HUES48 (cell line): ENCODE results near the gene LZTS2.

Source experiments
- H3K27ac ChIP-seq: one replicate; pipeline ENCODE4 v1.7.0; 2013; ENCODE audit warnings: low read depth, low read length, inconsistent platforms
- H3K27me3 ChIP-seq: 2 replicates; pipeline ENCODE4 v1.6.1; 2013; ENCODE audit warnings: mild to moderate bottlenecking, low read length; ENCODE audit not compliant: control insufficient read depth, insufficient read depth
- H3K36me3 ChIP-seq: 2 replicates; pipeline ENCODE4 v1.6.1; 2013; ENCODE audit warnings: low read length; ENCODE audit not compliant: control insufficient read depth, insufficient read depth
- H3K4me1 ChIP-seq: 2 replicates; pipeline ENCODE4 v1.6.1; 2013; ENCODE audit warnings: mild to moderate bottlenecking, low read length; ENCODE audit not compliant: control insufficient read depth, insufficient read depth
- H3K4me3 ChIP-seq: 2 replicates; pipeline ENCODE4 v1.5.1; 2013; ENCODE audit warnings: mild to moderate bottlenecking, low read depth, low read length
- H3K9ac ChIP-seq: 2 replicates; pipeline ENCODE4 v1.6.1; 2013; ENCODE audit warnings: mild to moderate bottlenecking, low read depth, low read length, moderate library complexity
- H3K9me3 ChIP-seq: 2 replicates; pipeline ENCODE4 v1.6.1; 2013; ENCODE audit warnings: low read length; ENCODE audit not compliant: control insufficient read depth, insufficient read depth

Gene LZTS2

DNA sequence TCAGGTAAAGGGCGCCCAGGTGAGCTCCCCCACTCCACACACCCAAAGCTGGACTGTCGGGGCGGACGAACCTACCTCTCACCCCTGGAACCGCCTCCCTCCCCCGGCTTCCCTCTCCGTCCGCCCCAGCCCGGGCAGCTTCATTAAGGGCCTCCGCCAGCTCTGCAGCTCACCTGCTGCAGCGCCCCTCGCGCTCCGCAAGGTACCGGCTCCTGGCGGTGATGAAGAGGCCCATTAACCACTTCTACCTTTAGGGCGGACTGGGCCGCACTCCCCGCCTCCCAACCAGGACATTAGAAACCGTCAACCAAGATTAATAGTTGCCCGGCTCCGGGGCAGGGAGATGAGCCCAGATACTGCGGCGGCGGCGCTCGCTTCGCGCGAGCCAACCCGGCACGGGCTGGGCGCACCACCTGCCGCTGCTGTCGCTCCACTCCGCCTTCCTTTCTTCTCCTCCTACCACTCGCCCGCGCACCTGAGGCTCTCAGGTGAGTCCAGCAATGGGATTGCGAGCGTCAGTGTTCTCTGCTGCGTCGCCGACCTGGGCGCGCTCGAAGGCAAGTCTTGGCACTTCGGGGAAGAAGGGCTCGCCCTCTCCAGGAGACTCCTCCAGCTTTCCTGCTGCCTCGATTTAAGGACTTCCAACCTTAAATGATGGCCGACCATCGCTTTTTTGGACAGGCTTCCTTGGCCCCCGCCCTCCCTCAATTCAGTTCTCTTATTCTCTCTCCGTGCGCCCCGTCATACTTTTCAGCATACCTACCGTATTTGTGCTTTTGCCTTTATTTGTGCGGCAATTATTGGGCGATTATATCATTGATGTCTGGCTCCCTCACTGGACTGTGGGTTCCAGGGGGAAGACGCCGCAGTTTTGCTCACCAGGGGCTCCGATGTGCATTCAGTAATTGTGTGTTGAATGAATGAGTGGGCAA is 48.6 kb downstream of the LZTS2 start:
- no peak overlapping the region for H3K27ac ChIP-seq
- H3K36me3 ChIP-seq = no peaks in the 10 kb centered on the region
- H3K4me1 ChIP-seq = peaks cover 32% of the 10 kb centered on the region
- H3K9me3 ChIP-seq = no peaks in the 10 kb centered on the region
- no peak overlapping the region for H3K9ac ChIP-seq
- H3K27me3 ChIP-seq = peaks cover 90% of the 10 kb centered on the region
- peak overlapping the region; percentile 36; the same call in 1 of the 2 replicates for H3K4me3 ChIP-seq

DNA sequence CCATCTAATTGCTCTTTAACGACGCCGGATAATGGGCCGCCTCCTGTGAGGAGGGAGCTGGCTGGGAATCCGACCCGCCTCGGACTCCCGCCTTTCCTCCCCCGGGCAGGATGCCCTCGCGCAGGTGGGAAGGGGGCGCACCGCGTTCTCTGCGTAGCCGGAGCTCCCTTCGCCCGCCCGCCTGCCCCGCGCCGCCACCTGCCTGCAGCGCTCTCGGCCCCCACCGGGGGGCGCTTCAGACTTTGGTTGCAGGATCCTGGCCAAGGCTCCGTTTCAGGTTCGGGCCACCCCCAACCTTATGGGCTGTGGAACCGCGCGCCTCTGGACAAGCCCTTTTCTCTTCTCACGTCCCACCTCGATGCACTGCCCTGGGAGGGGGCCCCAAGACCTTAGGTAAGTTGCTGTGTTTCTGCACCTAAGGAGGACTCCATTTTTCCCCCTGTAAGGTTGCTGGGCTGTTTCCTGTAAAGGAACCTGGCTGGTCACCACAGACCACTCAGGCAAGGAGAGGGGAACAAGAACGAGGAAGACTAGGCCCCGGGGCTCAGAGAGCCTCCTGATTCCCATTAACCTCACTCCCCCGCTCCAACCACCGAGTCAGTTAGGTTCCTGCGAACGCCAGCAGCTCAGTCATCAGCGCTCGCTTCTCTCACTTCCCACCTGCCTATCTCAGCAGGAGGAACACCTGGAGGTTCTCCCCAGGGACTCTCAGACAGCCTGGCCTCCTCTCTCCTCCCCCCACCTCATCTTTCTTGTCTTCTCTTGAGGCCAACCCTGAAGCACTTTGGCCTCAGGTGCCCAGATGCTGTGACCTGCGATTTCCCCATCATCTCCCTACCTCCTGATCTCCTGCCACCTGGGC is 50.8 kb downstream of the LZTS2 start:
- peaks cover 69% of the 10 kb centered on the region for H3K27me3 ChIP-seq
- no peak overlapping the region for H3K9ac ChIP-seq
- no peak overlapping the region for H3K27ac ChIP-seq
- peak overlapping the region; percentile 36; the same call in 1 of the 2 replicates for H3K4me3 ChIP-seq
- H3K9me3 ChIP-seq = no peaks in the 10 kb centered on the region
- peaks cover 7% of the 10 kb centered on the region; the same call in 1 of the 2 replicates for H3K36me3 ChIP-seq
- peaks cover 27% of the 10 kb centered on the region for H3K4me1 ChIP-seq

DNA sequence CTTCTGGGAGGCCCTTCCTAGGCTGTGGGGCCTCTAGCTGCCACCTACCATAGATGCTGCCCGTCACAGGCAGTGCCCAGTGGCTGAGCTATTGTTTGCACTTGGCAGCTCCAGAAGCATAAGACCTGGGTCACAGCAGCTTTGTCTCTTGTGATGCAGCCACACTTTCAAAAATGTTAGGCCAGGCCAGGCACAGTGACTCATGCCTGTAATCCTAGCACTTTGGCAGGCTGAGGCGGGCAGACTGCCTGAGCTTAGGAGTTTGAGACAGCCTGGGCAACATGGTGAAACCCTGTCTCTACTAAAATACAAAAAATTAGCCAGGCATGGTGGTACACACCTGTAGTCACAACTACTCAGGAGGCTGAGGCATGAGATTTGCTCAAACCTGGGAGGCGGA is 52.7 kb downstream of the LZTS2 start:
- Histone ChIP-seq H3K9ac (no peak overlapping the region), H3K9me3 (no peaks in the 10 kb centered on the region), H3K36me3 (peaks cover 10% of the 10 kb centered on the region; the same call in 1 of the 2 replicates), H3K27ac (no peak overlapping the region), H3K4me1 (peaks cover 19% of the 10 kb centered on the region), H3K4me3 (no peak overlapping the region), H3K27me3 (peaks cover 51% of the 10 kb centered on the region)

DNA sequence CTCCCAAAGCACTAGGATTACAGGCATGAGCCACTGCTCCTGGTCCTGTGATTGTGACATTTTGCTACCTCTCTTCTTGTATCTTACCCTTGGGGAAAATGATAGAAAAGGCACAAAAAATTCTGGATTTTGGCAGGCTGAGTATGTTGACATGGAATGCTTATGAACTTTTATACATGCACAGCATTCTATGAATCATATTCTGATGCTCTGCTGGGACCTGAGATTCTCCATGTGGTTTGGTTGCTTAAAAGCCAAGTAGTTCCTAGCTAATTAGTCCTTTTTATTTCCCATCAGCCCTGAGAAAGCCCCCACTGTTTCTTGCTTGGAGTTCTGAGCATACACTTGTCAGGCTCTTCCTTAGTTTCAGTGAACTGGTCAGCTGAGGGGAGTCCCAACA is 53.9 kb downstream of the LZTS2 start:
- H3K4me3 ChIP-seq = no peak overlapping the region
- peaks cover 13% of the 10 kb centered on the region for H3K4me1 ChIP-seq

DNA sequence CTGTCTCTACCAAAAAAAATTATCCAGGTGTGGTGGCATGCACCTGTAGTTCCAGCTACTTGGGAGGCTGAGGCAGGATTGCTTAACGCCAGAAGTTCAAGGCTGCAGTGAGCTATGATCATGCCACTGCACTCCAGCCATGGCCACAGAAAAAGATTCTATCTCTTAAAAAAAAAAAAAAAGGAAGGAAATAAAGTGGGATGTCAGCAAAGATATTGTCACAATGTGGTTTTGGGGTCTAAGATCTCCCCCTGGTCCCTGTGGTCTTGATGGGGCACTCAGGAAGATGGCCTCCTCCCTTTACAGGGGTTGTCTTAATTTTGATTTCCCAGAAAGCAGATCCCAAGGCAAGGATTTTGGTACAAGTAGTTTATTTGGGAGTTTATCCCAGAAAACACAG is 54.7 kb downstream of the LZTS2 start:
- Histone ChIP-seq H3K4me3 (no peak overlapping the region), H3K27me3 (peaks cover 30% of the 10 kb centered on the region), H3K9ac (no peak overlapping the region), H3K9me3 (no peaks in the 10 kb centered on the region), H3K4me1 (peaks cover 8% of the 10 kb centered on the region), H3K36me3 (peaks cover 11% of the 10 kb centered on the region; the same call in 1 of the 2 replicates), H3K27ac (no peak overlapping the region)

More for the DNA sequence above, 53.9 kb downstream of the LZTS2 start:
- H3K27me3 ChIP-seq = peaks cover 38% of the 10 kb centered on the region
- H3K9me3 ChIP-seq = no peaks in the 10 kb centered on the region
- peaks cover 11% of the 10 kb centered on the region; the same call in 1 of the 2 replicates for H3K36me3 ChIP-seq
- no peak overlapping the region for H3K27ac ChIP-seq
- H3K9ac ChIP-seq = no peak overlapping the region

DNA sequence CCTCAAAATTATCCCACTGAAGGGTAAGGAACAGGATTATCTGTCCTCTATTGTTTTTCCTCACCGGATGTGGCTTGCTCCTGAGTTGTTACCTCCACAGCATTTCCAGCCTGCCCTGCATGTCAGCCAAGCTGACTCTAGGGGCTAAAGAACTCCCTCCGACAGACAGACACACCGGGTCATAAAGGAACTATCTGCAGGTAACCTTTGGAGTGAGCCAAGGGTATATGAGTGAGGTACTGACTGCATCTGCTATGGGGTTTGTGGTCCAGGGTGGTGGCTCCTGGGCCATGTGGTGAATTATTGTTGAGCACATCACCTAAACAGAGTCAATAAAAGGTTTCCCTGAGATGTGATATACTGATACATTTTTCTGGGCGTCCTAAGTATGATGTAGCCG is 55.3 kb downstream of the LZTS2 start:
- no peak overlapping the region for H3K27ac ChIP-seq
- no peak overlapping the region for H3K4me3 ChIP-seq
- H3K4me1 ChIP-seq = peaks cover 14% of the 10 kb centered on the region
- no peaks in the 10 kb centered on the region for H3K9me3 ChIP-seq
- peaks cover 11% of the 10 kb centered on the region; the same call in 1 of the 2 replicates for H3K36me3 ChIP-seq
- H3K27me3 ChIP-seq = peaks cover 25% of the 10 kb centered on the region
- H3K9ac ChIP-seq = no peak overlapping the region

DNA sequence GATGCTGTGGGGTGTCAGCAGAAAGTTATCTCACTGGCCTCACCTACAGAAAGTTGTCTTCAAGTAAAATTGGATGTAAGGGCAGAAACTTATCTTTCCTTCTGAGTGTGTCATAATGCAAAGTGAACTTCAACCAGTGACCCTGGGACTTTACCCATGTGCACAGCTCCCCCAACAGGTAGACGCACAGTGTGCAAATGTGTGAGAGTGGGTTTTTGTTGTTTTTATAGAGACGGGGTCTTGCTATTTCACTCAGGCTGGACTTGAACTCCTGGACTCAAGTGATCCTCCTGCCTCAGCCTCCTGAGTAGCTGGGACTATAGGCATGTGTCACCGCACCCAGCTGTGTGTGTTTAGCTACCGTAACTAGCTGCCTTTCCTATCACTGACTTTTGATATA is 55.8 kb downstream of the LZTS2 start:
- no peak overlapping the region for H3K4me3 ChIP-seq
- H3K9me3 ChIP-seq = no peaks in the 10 kb centered on the region
- peaks cover 19% of the 10 kb centered on the region for H3K27me3 ChIP-seq
- no peak overlapping the region for H3K9ac ChIP-seq
- peaks cover 13% of the 10 kb centered on the region for H3K4me1 ChIP-seq
- no peak overlapping the region for H3K27ac ChIP-seq
- peaks cover 11% of the 10 kb centered on the region; the same call in 1 of the 2 replicates for H3K36me3 ChIP-seq

DNA sequence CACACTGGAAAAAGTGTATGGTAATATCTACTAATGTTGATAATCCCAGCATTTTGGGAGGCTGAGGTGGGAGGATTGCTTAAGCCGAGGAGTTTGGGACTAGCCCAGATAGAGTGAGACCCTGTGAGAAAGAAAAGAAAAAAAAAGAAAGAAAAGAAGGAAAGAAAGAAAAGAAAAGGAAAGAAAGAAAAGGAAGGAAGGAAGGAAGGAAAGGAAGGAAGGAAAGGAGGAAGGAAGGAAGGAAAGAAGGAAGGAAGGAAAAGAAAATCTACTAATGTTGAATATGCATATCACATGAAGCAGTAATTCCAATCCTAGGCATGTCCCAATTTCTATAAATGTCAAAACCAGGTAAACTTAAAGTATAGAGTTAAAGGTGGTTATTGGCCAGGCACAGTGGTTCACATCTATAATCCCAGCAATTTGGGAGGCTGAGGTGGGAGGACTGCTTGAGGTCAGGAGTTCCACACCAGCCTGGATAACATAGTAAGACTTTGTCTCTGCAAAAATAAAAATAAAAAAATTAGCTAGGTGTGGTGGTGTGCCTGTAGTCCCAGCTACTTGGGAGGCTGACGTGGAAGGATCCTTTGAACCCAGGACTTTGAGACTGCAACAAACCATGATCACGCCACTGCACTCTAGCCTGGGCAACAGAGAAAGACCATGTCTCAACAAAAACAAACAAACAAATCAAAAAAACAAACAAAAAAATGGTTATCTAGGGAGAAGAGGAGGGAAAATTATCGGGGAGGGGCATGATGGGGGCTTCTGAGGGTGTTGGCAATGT is 57.0 kb downstream of the LZTS2 start:
- H3K9ac ChIP-seq = no peak overlapping the region
- no peaks in the 10 kb centered on the region for H3K9me3 ChIP-seq
- H3K36me3 ChIP-seq = peaks cover 11% of the 10 kb centered on the region; the same call in 1 of the 2 replicates
- H3K4me3 ChIP-seq = no peak overlapping the region
- no peak overlapping the region for H3K27ac ChIP-seq
- H3K4me1 ChIP-seq = peaks cover 9% of the 10 kb centered on the region
- peaks cover 13% of the 10 kb centered on the region for H3K27me3 ChIP-seq
